22Rv1 (cell line): ENCODE results near the gene NUAK1.

Source experiments
- ZFX ChIP-seq: fragments of 450-650 bp; IDR thresholded peaks from 2 replicates; pipeline ENCODE4 v1.6.1; 2017; ENCODE audit warnings: antibody characterized with exemption, borderline replicate concordance
- TF ChIP-seq, protein P1 (sequence below): fragments of 450-650 bp; IDR thresholded peaks from 2 replicates; pipeline ENCODE4 v1.5.1; 2017; ENCODE audit warnings: mild to moderate bottlenecking

DNA sequence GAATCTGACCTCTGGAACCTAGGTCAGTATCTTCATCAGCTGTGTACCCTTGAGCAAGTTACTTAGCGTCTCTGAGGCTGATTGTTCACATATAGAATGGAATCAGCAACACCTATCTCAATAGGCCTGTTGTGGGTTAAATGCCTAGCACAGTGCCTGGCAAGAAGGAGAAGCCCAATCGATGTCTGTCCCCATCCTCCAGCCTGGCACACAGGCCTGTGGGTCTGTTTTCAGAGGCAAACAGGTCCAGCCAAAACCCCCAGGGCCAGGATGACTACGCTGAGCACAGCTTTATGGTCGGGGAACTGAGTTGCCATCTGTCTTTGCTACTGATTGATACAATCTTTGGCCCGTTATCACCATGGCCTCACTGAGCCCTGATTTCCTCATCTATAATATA, 89.2 kb downstream of the NUAK1 start:
- TF ChIP-seq, protein P1, sequence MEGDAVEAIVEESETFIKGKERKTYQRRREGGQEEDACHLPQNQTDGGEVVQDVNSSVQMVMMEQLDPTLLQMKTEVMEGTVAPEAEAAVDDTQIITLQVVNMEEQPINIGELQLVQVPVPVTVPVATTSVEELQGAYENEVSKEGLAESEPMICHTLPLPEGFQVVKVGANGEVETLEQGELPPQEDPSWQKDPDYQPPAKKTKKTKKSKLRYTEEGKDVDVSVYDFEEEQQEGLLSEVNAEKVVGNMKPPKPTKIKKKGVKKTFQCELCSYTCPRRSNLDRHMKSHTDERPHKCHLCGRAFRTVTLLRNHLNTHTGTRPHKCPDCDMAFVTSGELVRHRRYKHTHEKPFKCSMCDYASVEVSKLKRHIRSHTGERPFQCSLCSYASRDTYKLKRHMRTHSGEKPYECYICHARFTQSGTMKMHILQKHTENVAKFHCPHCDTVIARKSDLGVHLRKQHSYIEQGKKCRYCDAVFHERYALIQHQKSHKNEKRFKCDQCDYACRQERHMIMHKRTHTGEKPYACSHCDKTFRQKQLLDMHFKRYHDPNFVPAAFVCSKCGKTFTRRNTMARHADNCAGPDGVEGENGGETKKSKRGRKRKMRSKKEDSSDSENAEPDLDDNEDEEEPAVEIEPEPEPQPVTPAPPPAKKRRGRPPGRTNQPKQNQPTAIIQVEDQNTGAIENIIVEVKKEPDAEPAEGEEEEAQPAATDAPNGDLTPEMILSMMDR = no peak
- no peak for TF ChIP-seq ZFX
